HUES64 (cell line): ENCODE measurements around the gene CMTM5.

Source experiments
- H3K27ac ChIP-seq: 2 replicates; pipeline ENCODE4 v1.7.0; 2013; ENCODE audit warnings: low read depth, low read length, inconsistent platforms
- H3K27me3 ChIP-seq: 2 replicates; pipeline ENCODE4 v1.6.1; 2013; ENCODE audit warnings: mild to moderate bottlenecking, low read length; ENCODE audit not compliant: insufficient read depth
- H3K36me3 ChIP-seq: 2 replicates; pipeline ENCODE4 v1.6.1; 2013; ENCODE audit warnings: mild to moderate bottlenecking, low read length; ENCODE audit not compliant: insufficient read depth
- H3K4me1 ChIP-seq: 2 replicates; pipeline ENCODE4 v1.6.1; 2013; ENCODE audit warnings: mild to moderate bottlenecking, low read length, moderate library complexity; ENCODE audit not compliant: insufficient read depth
- H3K4me3 ChIP-seq: 2 replicates; pipeline ENCODE4 v1.5.1; 2013; ENCODE audit warnings: mild to moderate bottlenecking, low read length, moderate library complexity
- H3K9ac ChIP-seq: 2 replicates; pipeline ENCODE4 v1.6.1; 2013; ENCODE audit warnings: mild to moderate bottlenecking, low read depth, low read length
- H3K9me3 ChIP-seq: 2 replicates; pipeline ENCODE4 v1.6.1; 2013; ENCODE audit warnings: low read depth, low read length; ENCODE audit not compliant: insufficient read depth
- WGBS: fragments of 150-250, 120-280 bp; methylation state at CpG from one replicate; pipeline ENCODE4 v1.1.7; 2013; ENCODE audit warnings: missing lambda C conversion rate; 5-methylcytosine and 5-hydroxymethylcytosine counted together

CMTM5 gene

GRCh38 chr14:23402296-23403138, 25.7 kb downstream of the CMTM5 start:
- no peaks in the 10 kb centered on the region for H3K4me1 ChIP-seq
- no peaks in the 10 kb centered on the region for H3K9me3 ChIP-seq
- H3K9ac ChIP-seq = no peak overlapping the region
- WGBS = 71% methylated on average over 25 of the region's 25 CpGs
- 0 out of 2 replicates have a peak, but pooled peaks cover 3% of the 10 kb centered on the region for H3K27me3 ChIP-seq
- no peak overlapping the region for H3K4me3 ChIP-seq
- H3K36me3 ChIP-seq = no peaks in the 10 kb centered on the region
- H3K27ac ChIP-seq = no peak overlapping the region

GRCh38 chr14:23403139-23403438, 26.2 kb downstream of the CMTM5 start:
- H3K9ac ChIP-seq = no peak overlapping the region
- H3K27ac ChIP-seq = no peak overlapping the region
- H3K9me3 ChIP-seq = no peaks in the 10 kb centered on the region
- H3K36me3 ChIP-seq = no peaks in the 10 kb centered on the region
- no peak overlapping the region for H3K4me3 ChIP-seq
- no peaks in the 10 kb centered on the region for H3K4me1 ChIP-seq
- WGBS = 77% methylated on average over 7 of the region's 7 CpGs
- 0 out of 2 replicates have a peak, but pooled peaks cover 3% of the 10 kb centered on the region for H3K27me3 ChIP-seq

- 91% methylated on average over 4 of the region's 4 CpGs for WGBS
- no peaks in the 10 kb centered on the region for H3K4me1 ChIP-seq
- H3K27me3 ChIP-seq = 0 out of 2 replicates have a peak, but pooled peaks cover 3% of the 10 kb centered on the region
- H3K36me3 ChIP-seq = no peaks in the 10 kb centered on the region
- H3K4me3 ChIP-seq = no peak overlapping the region
- H3K27ac ChIP-seq = no peak overlapping the region
- no peaks in the 10 kb centered on the region for H3K9me3 ChIP-seq
- no peak overlapping the region for H3K9ac ChIP-seq
Observed at GRCh38 chr14:23403908-23404307, 27.1 kb downstream of the CMTM5 start.

- H3K4me1 ChIP-seq = no peaks in the 10 kb centered on the region
- H3K27me3 ChIP-seq = 0 out of 2 replicates have a peak, but pooled peaks cover 3% of the 10 kb centered on the region
- 88% methylated on average over 14 of the region's 14 CpGs for WGBS
Observed at GRCh38 chr14:23404331-23404900, 27.6 kb downstream of the CMTM5 start.

GRCh38 chr14:23405096-23405495, 28.2 kb downstream of the CMTM5 start:
- Histone ChIP-seq H3K27ac (no peak overlapping the region), H3K9ac (no peak overlapping the region), H3K9me3 (no peaks in the 10 kb centered on the region), H3K4me3 (no peak overlapping the region), H3K27me3 (0 out of 2 replicates have a peak, but pooled peaks cover 3% of the 10 kb centered on the region), H3K36me3 (no peaks in the 10 kb centered on the region), H3K4me1 (no peaks in the 10 kb centered on the region)
- WGBS = 90% methylated on average over 10 of the region's 10 CpGs

More at GRCh38 chr14:23404331-23404900, 27.6 kb downstream of the CMTM5 start:
- Histone ChIP-seq H3K36me3 (no peaks in the 10 kb centered on the region), H3K27ac (no peak overlapping the region), H3K4me3 (no peak overlapping the region), H3K9ac (no peak overlapping the region), H3K9me3 (no peaks in the 10 kb centered on the region)

GRCh38 chr14:23405516-23406025, 28.7 kb downstream of the CMTM5 start:
- Histone ChIP-seq H3K9ac (no peak overlapping the region), H3K4me1 (no peaks in the 10 kb centered on the region), H3K9me3 (no peaks in the 10 kb centered on the region), H3K36me3 (no peaks in the 10 kb centered on the region), H3K27me3 (0 out of 2 replicates have a peak, but pooled peaks cover 3% of the 10 kb centered on the region), H3K4me3 (no peak overlapping the region), H3K27ac (no peak overlapping the region)
- WGBS = 94% methylated on average over 13 of the region's 13 CpGs

GRCh38 chr14:23406244-23406643, 29.4 kb downstream of the CMTM5 start:
- WGBS = 61% methylated on average over 4 of the region's 4 CpGs
- H3K4me3 ChIP-seq = no peak overlapping the region
- no peaks in the 10 kb centered on the region for H3K36me3 ChIP-seq
- H3K27ac ChIP-seq = no peak overlapping the region
- H3K9ac ChIP-seq = no peak overlapping the region
- H3K4me1 ChIP-seq = no peaks in the 10 kb centered on the region
- 0 out of 2 replicates have a peak, but pooled peaks cover 3% of the 10 kb centered on the region for H3K27me3 ChIP-seq
- H3K9me3 ChIP-seq = no peaks in the 10 kb centered on the region

- Histone ChIP-seq H3K9ac (no peak overlapping the region), H3K4me1 (no peaks in the 10 kb centered on the region), H3K27ac (no peak overlapping the region), H3K27me3 (0 out of 2 replicates have a peak, but pooled peaks cover 3% of the 10 kb centered on the region), H3K4me3 (no peak overlapping the region), H3K9me3 (no peaks in the 10 kb centered on the region), H3K36me3 (no peaks in the 10 kb centered on the region)
- 89% methylated on average over 15 of the region's 15 CpGs for WGBS
Observed at GRCh38 chr14:23406725-23407355, 30.0 kb downstream of the CMTM5 start.

GRCh38 chr14:23407516-23408306, 30.9 kb downstream of the CMTM5 start, which contains the start of gene MYH6:
MYH6 (minus strand) TSS chr14:23408273; CDS start chr14:23407223, 1,050 bp downstream.
- Histone ChIP-seq H3K27me3 (0 out of 2 replicates have a peak, but pooled peaks cover 3% of the 10 kb centered on the region), H3K4me1 (no peaks in the 10 kb centered on the region), H3K9me3 (no peaks in the 10 kb centered on the region), H3K36me3 (no peaks in the 10 kb centered on the region), H3K4me3 (no peak within 1 kb of the TSS), H3K9ac (no peak within 1 kb of the TSS), H3K27ac (no peak within 1 kb of the TSS)
- WGBS = 87% methylated on average over 15 of the region's 15 CpGs

GRCh38 chr14:23408307-23408630, 31.4 kb downstream of the CMTM5 start:
- WGBS = 75% methylated on average over 5 of the region's 5 CpGs
- H3K4me1 ChIP-seq = no peaks in the 10 kb centered on the region
- H3K27ac ChIP-seq = no peak overlapping the region
- no peaks in the 10 kb centered on the region for H3K9me3 ChIP-seq
- no peaks in the 10 kb centered on the region for H3K36me3 ChIP-seq
- H3K27me3 ChIP-seq = 0 out of 2 replicates have a peak, but pooled peaks cover 3% of the 10 kb centered on the region
- no peak overlapping the region for H3K9ac ChIP-seq
- H3K4me3 ChIP-seq = no peak overlapping the region
